Stimulated activated CD8-positive, alpha-beta memory T cell treated with anti-CD3 and anti-CD28 coated beads, Interleukin-4, amount 100 ng/mL, for 24 hours (primary cell): ENCODE results near the gene HBQ1.
"Not testable (repeated sequence)": the region's sequence is repeated elsewhere in the genome, so short reads cannot be mapped to it uniquely, and the experiment has no call there.

Source experiments
- DNase-seq: peaks from one replicate; pipeline ENCODE4 v3.0.0-alpha.2; 2020; ENCODE audit warnings: low read depth

HBQ1 gene

DNA sequence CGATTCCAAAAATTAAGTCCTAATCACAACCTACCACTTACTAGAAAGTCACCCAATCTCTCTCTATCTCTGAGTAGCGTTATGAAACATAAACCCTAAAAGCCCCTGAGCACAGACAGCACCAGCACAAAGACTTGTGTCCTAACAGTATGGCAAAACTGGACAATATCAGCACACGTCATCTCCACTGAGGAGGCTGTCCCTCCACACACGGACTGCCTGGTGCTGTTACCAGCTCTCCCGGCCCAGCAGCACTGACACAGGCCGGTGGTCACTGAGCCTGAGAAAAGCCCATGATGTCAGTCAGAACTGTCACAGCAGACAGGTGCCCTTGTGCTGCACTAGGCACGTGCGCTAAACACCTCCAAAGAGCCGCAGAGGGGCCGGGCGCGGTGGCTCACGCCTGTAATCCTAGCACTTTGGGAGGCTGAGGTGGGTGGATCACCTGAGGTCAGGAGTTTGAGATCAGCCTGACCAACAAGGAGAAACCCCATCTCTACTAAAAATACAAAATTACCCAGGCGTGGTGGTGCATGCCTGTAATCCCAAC lies 31.4 kb downstream of the HBQ1 start:
- DNase-seq: not testable (repeated sequence)

DNA sequence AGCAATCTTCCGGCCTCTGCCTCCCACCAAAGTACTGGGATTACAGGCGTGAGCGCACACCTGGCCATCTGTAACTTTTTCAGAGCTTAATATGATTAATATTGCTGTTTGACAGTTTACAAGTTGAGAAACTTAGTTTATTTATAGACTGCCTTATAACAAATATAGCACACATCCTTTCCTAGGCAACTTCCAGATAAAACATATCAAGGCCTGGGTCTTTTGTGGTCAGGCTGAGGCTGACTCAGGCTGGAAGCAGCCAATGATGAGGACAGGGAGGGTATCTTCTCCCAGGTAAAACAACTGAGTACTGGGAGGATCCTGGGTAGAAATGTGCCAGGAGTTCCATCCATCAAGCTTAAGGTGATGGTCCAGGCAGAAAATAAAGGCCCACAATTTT lies 32.7 kb downstream of the HBQ1 start:
- DNase-seq: no peak

DNA sequence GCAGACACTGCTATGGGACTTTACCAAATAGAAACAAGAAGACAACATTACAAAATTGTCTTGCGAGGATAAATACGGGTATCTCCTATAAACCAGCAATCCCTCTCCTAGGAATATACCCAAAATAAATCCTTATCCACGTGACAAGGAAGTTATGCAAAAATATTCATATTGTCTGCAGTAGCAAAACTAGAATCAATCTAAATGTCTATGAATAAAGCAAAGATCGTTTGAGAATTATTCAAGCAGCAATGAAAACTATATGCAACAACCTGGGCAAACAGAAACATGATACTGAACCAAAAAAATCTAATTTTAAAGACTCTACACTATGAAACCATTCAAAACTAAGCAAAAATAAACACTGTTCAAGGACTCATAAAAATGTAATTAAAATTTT lies 39.8 kb downstream of the HBQ1 start:
- no peak for DNase-seq

DNA sequence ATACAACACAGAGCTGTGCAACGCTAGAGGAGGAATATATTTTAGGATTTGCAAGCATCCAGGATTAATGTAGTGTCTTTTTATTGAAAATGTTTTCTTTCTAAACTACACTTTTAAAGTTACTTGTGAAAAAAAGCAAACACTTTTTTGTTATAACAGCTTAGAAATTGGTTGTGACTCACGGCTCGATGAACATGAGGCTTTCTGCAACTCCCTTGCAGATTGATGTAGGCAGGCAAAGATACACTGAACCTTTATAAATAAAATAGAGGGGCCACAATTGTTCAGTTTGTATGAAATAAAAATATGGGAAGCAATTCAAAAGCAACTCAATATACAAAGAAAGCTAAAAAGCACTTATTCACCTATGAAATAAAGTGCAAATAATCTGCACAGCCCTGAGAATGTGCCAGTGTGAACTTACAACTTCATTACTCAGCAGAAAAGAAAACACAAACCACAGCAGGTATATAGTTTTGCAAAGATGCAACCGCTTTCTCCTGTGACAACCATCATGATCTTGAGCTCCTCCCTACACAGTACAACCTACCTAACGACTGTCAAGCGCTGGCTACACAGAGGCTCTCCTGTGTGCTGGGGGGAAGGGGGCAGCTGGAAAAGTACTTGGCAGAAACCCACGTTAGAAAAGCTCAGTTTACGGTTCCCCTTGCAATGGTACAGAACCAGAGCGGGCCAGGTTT lies 48.0 kb downstream of the HBQ1 start:
- no peak for DNase-seq

DNA sequence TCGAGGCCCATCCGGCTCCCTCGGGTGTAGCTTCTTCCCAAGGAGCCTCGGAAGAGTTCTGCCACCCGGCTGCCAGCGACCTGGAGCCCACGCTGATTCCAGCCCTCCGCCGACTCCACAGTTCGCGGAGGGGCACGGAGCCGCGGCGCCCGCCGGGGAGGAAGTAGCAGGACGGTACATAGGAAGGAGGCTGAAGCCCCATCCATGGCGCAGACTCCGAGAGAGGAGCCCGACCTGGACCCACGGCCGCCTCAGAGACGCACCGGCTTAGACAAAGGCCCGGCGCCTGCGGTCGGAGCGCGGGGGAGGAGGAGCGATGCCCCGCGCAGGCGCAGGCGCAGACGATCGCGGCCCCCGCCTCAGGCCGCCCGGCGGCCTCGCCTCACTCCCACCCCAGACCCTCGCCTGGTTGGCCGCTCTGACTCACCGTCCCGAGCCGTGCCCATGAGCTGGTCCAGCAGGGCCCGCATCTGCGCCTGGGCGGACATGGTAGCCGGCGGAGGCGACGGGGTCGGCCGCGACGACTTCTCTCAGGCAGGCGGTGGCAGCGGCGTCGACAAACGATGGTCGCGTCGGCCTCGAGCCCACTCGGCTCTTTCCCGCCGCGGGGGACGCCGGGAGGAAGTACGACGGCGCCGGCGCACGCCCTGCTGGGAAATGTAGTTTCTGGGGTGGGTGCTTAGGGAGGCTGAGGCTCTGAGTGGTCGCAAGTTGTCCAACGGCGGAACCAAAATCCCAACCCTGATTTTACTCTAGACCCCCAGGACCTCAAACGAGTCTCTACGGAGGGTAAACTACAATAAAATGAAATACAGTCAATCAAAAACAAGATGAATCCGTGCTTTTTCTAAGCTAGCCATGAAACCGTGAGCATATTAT lies 48.8 kb downstream of the HBQ1 start, which contains the start of gene LUC7L:
Gene LUC7L (minus strand): TSS at position 598 of the 879 bp plus-strand sequence. CDS start 110 bp downstream, at position 488.
- peak; percentile 83 for DNase-seq

DNA sequence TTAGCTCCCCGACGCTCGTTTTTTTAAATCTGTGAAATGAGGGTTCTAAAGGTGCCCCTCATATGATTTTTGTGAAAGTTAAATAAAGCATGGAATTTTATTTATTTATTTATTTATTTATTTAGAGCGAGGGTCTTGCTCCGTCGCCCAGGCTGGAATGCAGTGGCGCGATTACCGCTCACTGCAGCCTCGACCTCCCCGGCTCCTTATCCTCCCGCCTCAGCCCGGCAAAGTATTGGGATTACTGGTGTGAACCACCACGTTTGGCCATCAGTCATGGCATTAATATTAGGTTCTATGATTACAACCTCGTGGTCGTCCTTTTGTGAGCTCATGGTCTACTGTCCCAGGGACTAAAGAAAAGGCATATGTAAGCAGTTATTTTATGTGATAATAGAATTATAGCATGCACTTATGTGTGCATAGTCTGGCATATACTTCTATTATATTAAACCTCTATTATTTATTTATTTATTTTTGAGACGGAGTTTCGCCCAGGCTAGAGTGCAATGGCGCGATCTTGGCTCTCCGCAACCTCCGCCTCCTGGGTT lies 49.5 kb downstream of the HBQ1 start:
- DNase-seq: no peak

DNA sequence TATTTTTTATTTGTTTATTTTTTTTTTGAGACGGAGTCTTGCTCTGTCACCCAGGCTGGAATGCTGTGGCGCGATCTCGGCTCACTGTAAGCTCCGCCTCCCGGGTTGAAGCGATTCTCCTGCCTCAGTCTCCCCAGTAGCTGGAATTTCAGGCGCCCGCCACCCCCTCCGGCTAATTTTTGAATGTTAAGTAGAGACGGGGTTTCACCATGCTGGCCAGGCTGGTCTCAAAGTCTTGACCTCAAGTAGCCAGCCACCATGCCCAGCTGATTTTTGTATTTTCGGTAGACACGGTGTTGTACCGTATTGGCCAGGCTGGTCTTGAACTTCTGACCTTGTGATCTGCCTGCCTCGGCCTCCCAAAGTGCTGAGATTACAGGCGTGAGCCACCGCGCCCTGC lies 50.1 kb downstream of the HBQ1 start:
- DNase-seq: not testable (repeated sequence)
